NCI-H1417 treated with DMSO at 0.1 percent for 48 hours (cell line): ENCODE results near the gene ALG9.

ENCODE experiments used
- DNase-seq: peaks from one replicate; lab custom pipeline; 2025; lab: John Stamatoyannopoulos, UW

ALG9 gene

GRCh38 chr11:111879637-111879960 lies 8.2 kb upstream of the ALG9 start:
- no peak for DNase-seq

DNA sequence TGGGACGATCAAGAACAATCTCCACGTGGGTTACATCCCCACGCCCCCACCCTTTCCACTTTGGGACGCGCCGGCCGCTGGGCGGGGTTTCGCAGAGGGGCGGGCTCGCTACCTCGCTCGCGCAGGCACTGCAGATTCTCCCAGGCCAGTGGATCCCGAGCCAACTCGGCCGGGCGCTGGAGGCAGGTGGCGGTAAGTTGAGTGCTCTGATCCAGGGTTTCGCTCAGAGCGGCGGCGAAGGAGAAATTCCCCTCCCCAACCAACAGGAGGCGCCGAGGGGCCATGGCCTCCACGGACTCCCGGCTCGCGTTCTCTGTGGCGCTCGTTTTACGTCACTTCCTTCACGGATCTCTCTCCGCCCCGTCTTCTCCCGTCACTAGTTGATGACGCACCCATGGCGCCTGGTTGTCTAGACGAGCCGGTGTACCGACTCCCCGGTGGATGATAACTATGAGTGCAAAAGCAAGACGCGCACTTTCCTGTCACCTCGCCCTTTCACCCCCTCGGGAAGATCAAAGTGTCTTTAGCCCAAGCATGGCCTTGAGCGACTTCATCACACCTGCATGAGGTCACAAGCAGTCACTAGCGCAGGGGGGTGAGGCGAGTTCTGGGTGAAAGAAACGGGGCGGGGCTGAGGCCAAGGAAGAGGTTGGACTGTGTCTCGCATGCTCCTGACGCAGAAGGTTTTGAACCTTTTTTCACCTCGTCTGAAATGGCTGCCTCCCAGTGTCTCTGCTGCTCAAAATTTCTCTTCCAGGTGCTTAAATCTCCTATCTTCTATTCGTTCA lies 7.7 kb upstream of the ALG9 start, which contains the start of the genes CFAP68 and FDXACB1:
Gene CFAP68 (plus strand): TSS at position 693 of the 788 bp plus-strand sequence. CDS start 20 bp downstream, at position 713.
Gene FDXACB1 (minus strand): TSS at position 317 of the 788 bp plus-strand sequence. CDS start 33 bp downstream, at position 284.
- peak; percentile 94 for DNase-seq

DNA sequence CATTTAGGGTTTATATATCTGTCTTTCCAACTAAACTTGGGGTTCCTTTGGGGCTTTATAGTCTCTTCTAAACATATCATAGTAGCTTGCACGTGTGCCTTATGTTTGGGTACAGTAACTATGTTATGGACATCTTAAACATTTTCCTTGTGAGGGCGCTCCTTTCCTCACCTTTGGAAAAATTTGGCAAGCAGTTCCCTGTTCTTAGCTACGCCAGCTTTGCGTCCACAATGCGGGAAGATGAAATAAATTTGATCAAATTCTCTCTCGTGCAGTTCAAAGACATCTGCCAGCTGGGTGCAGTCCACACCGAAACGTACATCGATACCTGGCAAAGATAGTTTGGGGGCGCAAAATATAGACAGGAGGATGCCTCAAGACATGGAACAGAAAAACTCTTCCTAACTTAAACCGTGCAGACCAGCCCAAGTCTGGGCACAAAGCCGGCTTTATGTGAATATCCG lies 7.0 kb upstream of the ALG9 start:
- DNase-seq, result peak; percentile 47

DNA sequence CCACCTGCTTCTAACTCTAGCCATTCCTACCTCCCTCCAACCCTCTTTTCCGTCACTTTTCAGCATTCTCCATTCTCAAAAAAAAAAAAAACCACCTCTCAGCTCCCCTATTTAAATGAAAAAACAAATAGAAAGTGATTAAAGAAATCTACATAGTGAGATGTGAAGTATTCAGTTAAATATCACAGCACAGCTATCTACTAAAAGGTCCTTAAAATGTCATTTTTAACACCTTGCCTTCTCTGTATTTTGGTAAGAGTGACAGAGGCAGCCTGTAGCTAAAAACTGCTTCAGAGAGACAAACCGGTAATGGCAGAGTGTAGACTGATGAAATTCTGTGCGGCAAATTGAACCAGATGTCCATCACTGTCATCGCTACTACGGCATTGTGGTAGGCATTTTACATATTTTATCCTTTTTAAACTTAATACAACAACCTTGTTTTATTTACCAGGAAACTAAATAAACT lies 346 bp upstream of the ALG9 start:
- DNase-seq, result no peak

- DNase-seq, result no peak
Observed at GRCh38 chr11:111870522-111870885, 877 bp downstream of the ALG9 start.

DNA sequence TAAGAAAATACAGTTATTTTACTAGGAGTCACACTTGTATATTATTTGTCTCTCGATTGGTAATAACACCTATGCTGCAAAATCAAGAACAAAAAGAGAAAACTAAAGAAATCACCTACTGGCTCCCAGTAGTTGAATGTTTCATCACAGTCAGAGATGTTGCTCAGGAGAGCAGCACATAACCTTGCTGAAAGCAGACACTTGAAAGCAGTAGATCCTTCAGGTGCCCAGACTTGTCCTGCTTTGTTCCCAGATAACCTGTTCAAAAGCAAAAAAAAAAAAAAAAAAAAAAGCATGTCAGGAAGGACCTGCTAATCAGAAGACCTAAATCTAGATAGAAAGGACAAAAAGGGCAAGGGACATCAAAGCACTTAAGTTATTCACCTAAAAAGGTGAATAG lies 1.3 kb downstream of the ALG9 start:
- DNase-seq, result no peak

- DNase-seq, result no peak
Observed at GRCh38 chr11:111860257-111860656, 11.1 kb downstream of the ALG9 start.

DNA sequence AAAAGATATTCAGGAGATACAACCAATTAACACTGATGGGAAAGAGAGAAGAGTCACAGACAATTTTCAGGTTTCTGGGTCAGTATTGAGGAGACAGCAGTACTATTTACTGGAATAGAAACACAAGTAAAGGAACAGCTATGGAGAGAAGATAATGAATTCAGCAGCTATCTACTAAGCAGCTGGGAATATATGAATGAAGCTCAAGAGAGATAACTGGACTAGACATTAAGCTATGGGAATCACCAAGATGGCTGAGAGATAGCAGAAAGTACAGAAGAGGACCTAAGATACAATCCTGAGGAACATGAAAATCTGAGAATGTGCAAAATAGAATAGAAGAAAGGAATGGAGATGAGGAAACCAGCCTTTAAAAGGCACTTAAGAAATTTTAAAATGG lies 15.9 kb downstream of the ALG9 start:
- no peak for DNase-seq

- no peak for DNase-seq
Observed at GRCh38 chr11:111852103-111852502, 19.3 kb downstream of the ALG9 start.

- no peak for DNase-seq
Observed at GRCh38 chr11:111851636-111852035, 19.7 kb downstream of the ALG9 start.

DNA sequence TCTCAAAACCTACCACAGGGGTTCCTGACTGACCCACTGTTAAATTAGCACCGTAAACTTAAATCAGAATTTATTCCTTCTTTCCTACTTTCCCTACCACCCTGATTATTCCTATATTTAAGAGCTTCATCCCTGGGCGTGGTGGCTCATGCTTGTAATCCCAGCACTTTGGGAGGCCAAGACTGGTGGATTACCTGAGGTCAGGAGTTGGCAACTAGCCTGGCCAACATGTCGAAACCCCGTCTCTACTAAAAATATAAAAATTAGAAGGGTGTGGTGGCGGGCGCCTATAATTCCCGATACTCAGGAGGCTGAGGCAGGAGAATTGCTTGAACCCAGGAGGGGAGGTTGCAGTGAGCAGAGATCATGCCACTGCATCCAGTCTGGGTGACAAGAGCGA lies 20.3 kb downstream of the ALG9 start:
- no peak for DNase-seq

DNA sequence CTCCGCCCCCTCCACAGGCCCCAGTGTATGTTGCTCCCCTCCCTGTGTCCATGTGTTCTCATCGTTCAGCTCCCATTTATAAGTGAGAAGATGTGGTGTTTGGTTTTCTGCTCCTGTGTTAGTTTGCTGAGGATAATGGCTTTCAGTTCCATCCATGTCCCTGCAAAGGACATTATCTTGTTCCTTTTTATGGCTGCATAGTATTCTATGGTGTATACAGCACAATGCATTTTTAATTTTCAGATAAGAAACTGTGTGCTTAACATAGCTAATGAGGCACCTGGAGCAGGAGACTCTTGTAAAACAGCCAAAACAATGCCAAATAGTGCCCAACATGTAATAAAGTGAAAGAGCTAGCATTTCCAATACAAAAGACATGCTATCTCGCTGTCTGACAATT lies 21.8 kb downstream of the ALG9 start:
- DNase-seq, result no peak

- no peak for DNase-seq
Observed at GRCh38 chr11:111846636-111847035, 24.7 kb downstream of the ALG9 start.

DNA sequence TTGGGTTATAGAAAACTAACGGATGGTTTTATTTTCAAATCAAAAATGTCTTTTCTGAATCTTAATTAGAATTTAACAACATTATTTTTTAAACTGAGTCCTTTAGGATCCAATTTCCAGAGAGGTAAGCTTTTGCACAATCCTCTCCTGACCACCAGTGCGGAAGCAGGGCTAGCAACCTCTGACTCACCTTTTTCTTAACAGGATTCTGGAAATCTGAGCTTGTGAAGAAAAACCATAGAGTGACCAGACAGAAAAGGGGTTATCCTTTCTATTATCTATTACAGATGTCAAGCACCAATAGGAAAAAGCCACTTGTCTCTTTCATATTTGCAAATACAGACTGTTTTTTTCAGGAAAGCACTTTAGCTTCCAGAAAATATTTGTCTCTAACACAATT lies 25.3 kb downstream of the ALG9 start:
- no peak for DNase-seq

GRCh38 chr11:111845276-111846028 lies 25.9 kb downstream of the ALG9 start:
- DNase-seq, result no peak

- DNase-seq, result no peak
Observed at GRCh38 chr11:111843661-111844060, 27.7 kb downstream of the ALG9 start.

DNA sequence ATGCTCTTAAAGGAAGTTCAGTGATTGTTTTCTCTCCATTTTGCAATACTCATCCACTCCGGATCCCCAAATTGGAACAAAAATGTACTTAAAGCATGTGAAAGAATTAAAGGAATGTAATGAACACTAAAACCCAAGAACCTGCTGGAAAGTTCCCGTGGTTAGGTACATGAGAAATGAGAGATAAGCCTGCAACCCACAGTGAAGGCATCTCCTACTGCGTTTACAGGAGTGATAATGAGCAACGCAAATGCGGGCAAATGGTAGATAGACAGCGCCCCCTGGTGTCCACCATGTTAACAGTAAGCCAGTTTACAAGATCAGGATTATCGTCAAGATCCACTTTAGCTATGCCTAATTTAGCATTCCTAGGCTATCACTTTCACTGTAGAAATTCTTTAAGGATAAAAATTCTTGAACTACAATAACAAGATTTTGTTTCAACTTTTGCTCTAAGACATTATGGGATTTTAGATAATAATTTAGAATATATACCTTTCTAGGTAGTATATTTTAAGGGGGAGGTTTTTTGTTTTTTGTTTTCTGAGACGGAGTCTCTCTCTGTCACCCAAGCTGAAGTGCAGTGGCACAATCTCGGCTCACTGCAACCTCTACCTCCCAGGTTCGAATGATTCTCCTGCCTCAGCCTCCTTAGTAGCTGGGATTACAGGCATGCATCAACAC lies 29.9 kb downstream of the ALG9 start:
- DNase-seq, result peak; percentile 58

- no peak for DNase-seq
Observed at GRCh38 chr11:111840143-111840542, 31.2 kb downstream of the ALG9 start.

DNA sequence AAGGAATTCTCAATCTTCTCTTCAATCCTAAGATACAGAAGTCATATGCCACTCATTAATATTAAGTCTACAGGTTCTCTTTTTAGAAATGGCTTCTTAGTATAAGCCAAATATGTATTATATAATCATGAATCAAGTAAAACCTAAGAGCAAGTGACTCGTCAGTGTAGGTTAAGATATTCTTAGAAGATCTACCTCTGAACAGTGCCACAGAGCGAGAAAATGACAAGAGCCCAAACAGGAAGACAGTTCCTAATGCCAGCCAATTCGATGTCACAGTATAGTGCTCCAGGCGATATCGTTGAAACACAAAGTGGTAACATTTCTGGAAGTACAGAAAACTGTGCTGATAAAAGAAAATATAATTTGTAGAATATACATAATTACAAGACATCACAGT lies 33.3 kb downstream of the ALG9 start:
- DNase-seq, result no peak

DNA sequence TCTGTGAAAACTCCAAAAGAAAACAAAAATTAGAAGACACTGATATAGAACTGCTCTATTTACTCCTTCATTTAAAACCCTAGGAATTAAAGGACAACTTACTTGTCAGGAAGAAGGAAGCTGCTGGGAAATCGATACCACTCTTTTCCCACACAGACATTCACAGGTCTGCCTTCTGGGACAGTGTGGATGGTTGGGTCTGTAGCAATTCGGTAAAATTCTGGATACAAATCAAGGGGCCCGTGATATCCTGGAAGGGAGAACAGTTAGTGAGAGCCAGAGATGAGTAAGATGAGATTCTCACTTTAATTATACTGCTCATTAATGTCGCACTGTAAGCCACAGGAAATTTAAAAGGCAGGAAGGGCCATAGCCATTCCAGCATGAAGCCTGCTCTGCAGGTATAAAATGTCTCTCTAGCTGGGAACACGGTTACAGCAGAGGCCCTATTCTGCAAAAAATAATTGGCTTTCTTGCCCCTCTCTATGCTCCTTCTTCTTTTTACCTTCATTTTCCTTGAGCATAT lies 34.0 kb downstream of the ALG9 start:
- DNase-seq, result no peak

DNA sequence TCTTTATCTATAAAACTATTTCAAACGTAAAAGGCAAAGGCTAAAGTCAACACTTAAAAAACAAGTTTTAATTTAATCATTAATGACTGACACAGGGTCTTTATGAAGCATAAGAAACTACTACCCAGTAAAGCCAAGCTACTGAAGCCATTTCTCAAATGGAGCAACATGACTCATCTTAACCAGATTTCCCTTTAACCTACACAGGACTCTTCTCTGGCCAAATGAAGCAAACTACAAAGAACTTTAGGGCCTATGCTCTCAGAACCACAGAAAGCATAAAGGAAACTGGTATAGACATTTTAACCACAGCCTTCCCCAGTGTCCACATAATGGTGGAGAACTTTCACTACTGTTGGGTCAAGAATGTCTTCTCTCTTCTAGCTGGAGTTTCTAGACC lies 34.7 kb downstream of the ALG9 start:
- no peak for DNase-seq

GRCh38 chr11:111836162-111836561 lies 35.2 kb downstream of the ALG9 start:
- DNase-seq, result no peak
